C4-2B (cell line): ENCODE measurements around the gene KCNAB2.

ENCODE experiments used
- CTCF ChIP-seq: fragments of 450-650 bp; conservative IDR thresholded peaks from 2 replicates; pipeline ENCODE4 v1.5.1; 2017; ENCODE audit warnings: mild to moderate bottlenecking
- ZFX ChIP-seq: fragments of 450-650 bp; IDR thresholded peaks from 2 replicates; pipeline ENCODE4 v1.6.1; 2017

GRCh38 chr1:6102532-6102845, 56.8 kb downstream of the KCNAB2 start:
- TF ChIP-seq CTCF = no peak
- TF ChIP-seq ZFX = no peak
